Activated naive CD4-positive, alpha-beta T cell treated with anti-CD3 and anti-CD28 coated beads, Interleukin-2, amount 10 ng/mL, durations not matched to agents 5 hours and 36 hours (primary cell): ENCODE data around the gene POP4. TPM values are rescaled to one million over a fixed set of nuclear protein-coding genes. Genes with fewer than 3 reads are reported as not detected.

ENCODE experiments used
- total RNA-seq, 2 experiments: library from RNA; stranded (reverse); gene quantifications; one replicate each; pipeline ENCODE4 v1.2.3, GENCODE V29; 2021

The POP4 gene
- total RNA-seq = 10 to 100 TPM; 78.7 to 80.1 TPM

DNA sequence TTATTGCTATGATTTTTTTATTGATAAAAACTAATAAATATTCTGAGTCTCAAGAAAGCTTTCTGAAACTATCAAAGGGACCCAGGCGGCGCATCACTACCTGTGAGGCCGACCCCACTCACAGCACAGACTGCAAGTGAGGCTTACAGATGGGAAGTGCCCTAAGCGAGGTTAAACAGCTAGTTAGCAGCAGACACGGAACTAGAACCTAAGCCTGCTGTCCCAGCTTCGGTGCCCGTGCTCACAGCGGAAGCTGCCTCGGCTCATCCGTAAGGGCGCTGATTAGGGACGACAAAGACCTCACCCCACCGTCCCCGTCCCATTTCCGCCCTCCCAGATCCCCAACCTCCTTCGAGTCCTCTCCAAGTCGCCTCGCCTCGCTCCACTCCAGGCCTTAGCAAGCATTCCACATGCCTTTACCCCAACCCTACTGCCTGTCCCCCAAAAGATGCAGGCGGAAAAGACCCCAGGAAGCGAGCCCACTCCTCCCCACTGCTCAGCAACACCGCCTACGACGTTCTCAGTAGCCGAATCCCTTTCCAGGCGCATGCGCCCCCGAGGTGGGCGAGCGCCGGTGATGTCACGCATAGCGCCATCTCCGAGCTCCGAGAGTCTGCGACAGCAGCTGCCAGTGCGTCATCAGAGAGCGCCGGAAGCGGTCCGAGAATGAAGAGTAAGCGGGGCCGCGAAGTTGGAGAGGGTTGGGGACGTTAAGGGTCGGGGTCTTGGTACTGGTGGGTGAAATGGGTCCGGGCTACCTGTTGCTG lies at the start of gene POP4:
POP4 (plus strand) TSS at position 631 of the 767 bp plus-strand sequence; CDS start at position 667, 36 bp downstream.

DNA sequence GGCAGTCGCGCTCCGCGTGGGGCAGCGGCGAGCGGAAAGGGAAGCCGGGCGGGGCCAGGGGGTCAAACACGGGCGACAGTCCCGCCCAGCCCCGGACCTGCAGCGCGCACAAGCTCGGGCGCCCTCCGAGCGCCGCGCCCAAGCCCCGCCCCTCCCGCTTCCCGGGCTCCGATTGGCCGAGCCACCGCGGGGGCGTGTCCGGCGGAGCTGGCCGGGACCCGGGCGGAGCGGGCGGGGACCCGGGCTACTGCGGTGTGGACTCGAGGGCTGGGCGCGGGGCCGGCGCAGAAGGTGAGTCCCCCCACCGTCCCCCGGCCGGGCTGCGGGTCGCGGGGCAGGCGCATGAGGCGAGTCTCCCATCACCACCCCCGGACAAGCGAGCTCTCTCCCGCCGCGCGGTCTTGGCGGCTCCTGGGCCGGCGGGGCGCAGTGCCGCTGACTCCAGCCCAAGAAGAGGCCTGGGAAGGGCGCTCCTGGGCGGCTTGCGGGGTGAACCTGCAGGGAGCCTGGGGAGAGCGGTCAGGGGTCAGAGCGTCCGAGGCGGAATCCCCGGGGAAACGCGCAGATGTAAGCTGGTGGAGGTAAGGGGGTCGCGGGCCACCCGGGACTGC lies 59.2 kb downstream of the POP4 start, which contains the start of gene PLEKHF1:
PLEKHF1 (plus strand) TSS at position 247 of the 611 bp plus-strand sequence. CDS start 8,379 bp downstream, outside the sequence.

Other genes with a start within 250 kb of the POP4 start
- gene VSTM2B, start 80.3 kb upstream of the POP4 start, total RNA-seq = not detected
- 10 to 100 TPM; 42.3 to 47.4 TPM for gene PLEKHF1, start 59.2 kb downstream of the POP4 start, total RNA-seq
- gene C19orf12, start 109.0 kb downstream of the POP4 start, total RNA-seq = 10 to 100 TPM; 38.2 to 38.6 TPM
- 10 to 100 TPM; 31.9 to 37.3 TPM for gene CCNE1, start 205.7 kb downstream of the POP4 start, total RNA-seq